ENCODE measurements around the gene SPATA13.

DNA sequence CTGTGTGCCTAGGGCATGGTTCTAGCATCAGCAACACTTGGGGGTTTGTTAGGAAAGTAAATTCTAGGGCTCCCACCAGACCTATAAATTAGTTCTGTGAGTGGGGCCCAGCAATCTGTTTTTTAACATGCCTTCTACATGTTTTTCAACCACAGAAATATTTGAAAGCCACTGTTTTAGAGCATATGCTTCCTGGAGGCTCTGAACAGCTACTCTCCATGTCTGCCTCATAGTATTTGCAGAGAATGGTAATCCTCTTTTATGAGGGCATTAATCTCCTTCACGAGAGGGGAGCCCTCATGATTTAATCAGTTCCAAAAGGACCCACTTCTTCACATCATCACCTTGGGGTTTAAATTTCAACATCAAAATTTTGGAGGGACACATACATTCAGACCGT lies 6.0 kb downstream of the SPATA13 start:
- no peak for TF ChIP-seq KDM1A (IDR thresholded peaks at IDR 0.05; ENCODE audit: borderline replicate concordance)
- TF ChIP-seq, protein P1, sequence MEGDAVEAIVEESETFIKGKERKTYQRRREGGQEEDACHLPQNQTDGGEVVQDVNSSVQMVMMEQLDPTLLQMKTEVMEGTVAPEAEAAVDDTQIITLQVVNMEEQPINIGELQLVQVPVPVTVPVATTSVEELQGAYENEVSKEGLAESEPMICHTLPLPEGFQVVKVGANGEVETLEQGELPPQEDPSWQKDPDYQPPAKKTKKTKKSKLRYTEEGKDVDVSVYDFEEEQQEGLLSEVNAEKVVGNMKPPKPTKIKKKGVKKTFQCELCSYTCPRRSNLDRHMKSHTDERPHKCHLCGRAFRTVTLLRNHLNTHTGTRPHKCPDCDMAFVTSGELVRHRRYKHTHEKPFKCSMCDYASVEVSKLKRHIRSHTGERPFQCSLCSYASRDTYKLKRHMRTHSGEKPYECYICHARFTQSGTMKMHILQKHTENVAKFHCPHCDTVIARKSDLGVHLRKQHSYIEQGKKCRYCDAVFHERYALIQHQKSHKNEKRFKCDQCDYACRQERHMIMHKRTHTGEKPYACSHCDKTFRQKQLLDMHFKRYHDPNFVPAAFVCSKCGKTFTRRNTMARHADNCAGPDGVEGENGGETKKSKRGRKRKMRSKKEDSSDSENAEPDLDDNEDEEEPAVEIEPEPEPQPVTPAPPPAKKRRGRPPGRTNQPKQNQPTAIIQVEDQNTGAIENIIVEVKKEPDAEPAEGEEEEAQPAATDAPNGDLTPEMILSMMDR (IDR thresholded peaks at IDR 0.05 in 2 of 3, conservative IDR thresholded peaks at IDR 0.05 in 1 of 3; ENCODE audit: control insufficient read depth in 2 of 3, extremely low read depth in 1 of 3, insufficient read depth in 1 of 3, low read depth in 3 of 3, low read length in 3 of 3): no peak
- no peak for TF ChIP-seq POLR2A (IDR thresholded peaks at IDR 0.05; ENCODE audit: low read depth, low read length)
- TF ChIP-seq, protein P2, sequence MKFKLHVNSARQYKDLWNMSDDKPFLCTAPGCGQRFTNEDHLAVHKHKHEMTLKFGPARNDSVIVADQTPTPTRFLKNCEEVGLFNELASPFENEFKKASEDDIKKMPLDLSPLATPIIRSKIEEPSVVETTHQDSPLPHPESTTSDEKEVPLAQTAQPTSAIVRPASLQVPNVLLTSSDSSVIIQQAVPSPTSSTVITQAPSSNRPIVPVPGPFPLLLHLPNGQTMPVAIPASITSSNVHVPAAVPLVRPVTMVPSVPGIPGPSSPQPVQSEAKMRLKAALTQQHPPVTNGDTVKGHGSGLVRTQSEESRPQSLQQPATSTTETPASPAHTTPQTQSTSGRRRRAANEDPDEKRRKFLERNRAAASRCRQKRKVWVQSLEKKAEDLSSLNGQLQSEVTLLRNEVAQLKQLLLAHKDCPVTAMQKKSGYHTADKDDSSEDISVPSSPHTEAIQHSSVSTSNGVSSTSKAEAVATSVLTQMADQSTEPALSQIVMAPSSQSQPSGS (IDR thresholded peaks at IDR 0.05; ENCODE audit: low read length): no peak
- no peak for TF ChIP-seq EZH2 (IDR thresholded peaks at IDR 0.05; ENCODE audit: borderline replicate concordance, control insufficient read depth, low read depth, low read length)
- TF ChIP-seq, protein P3, sequence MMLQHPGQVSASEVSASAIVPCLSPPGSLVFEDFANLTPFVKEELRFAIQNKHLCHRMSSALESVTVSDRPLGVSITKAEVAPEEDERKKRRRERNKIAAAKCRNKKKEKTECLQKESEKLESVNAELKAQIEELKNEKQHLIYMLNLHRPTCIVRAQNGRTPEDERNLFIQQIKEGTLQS (IDR thresholded peaks at IDR 0.05; ENCODE audit: borderline replicate concordance, extremely low read depth, low read depth, low read length): no peak
- TF ChIP-seq SP1 (IDR thresholded peaks at IDR 0.05; ENCODE audit: low read depth, low read length): no peak
- no peak for TF ChIP-seq ESRRA (IDR thresholded peaks at IDR 0.05; ENCODE audit: low read length)
- TF ChIP-seq, protein P4, sequence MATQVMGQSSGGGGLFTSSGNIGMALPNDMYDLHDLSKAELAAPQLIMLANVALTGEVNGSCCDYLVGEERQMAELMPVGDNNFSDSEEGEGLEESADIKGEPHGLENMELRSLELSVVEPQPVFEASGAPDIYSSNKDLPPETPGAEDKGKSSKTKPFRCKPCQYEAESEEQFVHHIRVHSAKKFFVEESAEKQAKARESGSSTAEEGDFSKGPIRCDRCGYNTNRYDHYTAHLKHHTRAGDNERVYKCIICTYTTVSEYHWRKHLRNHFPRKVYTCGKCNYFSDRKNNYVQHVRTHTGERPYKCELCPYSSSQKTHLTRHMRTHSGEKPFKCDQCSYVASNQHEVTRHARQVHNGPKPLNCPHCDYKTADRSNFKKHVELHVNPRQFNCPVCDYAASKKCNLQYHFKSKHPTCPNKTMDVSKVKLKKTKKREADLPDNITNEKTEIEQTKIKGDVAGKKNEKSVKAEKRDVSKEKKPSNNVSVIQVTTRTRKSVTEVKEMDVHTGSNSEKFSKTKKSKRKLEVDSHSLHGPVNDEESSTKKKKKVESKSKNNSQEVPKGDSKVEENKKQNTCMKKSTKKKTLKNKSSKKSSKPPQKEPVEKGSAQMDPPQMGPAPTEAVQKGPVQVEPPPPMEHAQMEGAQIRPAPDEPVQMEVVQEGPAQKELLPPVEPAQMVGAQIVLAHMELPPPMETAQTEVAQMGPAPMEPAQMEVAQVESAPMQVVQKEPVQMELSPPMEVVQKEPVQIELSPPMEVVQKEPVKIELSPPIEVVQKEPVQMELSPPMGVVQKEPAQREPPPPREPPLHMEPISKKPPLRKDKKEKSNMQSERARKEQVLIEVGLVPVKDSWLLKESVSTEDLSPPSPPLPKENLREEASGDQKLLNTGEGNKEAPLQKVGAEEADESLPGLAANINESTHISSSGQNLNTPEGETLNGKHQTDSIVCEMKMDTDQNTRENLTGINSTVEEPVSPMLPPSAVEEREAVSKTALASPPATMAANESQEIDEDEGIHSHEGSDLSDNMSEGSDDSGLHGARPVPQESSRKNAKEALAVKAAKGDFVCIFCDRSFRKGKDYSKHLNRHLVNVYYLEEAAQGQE (IDR thresholded peaks at IDR 0.05; ENCODE audit: low read depth, low read length): no peak
- no peak for TF ChIP-seq EP300 (IDR thresholded peaks at IDR 0.05; ENCODE audit: borderline replicate concordance in 1 of 2, control insufficient read depth in 1 of 2, low read depth in 2 of 2, low read length in 2 of 2)

Measured in GM12878 (cell line).